GM12801 (cell line): ENCODE measurements around the gene NHS.

Experiments
- CTCF ChIP-seq: IDR thresholded peaks from one replicate; pipeline ENCODE4 v1.5.1; 2011; ENCODE audit warnings: control low read depth; ENCODE audit not compliant: insufficient read length; ENCODE audit errors: extremely low read depth

Gene NHS

GRCh38 chrX:17473021-17473420, 98.0 kb downstream of the NHS start:
- TF ChIP-seq CTCF: no peak

- no peak for TF ChIP-seq CTCF
Observed at GRCh38 chrX:17474892-17475291, 99.9 kb downstream of the NHS start.

DNA sequence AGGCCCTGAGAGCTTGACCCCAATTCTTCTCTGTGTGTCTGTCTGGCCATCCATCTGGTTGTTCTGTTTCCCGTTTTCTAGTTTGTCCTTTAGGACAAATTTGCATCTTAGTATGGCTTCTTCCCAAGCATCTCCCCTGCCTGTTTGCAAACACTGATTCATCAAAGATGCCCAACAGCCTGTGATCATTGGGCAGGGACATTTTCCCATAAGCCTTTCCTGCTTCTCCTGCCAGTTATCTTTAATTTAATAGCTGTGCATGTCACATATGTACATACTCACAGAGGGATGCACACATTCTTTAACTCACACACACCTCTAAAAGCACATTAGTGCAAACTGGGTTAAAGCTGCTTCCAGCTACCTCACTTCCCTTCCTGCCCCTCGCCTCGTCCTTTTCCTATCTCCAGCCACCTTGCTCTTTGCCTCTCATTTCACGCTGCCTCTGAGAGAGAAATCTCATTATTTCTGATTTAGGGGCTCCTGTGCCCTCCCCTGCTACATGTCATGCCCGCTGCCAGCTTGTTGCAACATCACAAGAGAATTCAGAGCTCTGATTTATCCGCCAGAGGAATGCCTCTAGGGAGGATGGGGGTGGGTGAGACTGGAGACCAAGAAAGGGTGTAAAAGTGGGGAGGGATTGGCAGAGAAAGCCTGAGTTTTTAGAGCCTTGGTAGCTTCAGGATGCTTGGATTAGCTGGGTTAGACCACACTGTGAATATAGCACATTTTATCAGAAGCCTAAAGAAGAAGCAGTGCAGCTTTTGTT, 100.6 kb downstream of the NHS start:
- no peak for TF ChIP-seq CTCF

DNA sequence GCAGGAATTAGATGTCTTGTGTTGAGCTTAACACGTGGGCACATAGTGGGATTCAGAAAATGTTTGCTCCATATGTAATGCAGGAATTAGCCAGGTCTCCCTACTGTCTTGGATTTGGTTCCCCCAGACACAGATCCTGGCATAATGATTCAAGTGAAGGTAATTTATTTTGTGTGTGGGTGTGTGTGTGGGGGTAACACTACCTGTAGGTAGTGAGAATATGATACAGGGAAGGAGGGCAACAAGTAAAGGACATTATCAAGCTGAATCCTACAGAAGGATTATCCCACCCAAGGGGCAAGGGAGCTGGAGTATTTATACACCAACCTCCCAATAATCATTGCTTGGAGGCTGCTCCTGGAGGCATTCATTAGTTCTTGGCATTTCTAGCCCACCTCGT, 101.4 kb downstream of the NHS start:
- no peak for TF ChIP-seq CTCF

- TF ChIP-seq CTCF: no peak
Observed at GRCh38 chrX:17481086-17481485, 106.1 kb downstream of the NHS start.

DNA sequence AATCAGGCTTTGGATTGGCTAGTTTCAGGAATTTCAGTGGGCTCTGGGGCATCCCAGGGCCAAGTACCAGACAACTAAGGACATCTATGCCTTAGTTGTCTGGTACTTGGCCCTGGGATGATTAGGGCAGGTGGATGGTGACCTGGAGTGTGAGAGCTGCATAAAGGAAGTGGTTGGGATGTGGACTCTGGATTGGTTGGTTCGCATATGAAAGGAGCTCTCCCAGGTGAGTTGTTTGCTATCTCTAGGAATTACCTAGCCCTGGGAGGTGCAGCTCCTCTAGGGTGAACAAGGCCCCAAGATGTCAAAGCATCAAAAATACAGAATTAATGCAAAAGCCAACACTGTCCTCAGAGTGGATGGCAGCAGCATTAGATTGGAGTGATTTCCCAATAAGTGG, 109.6 kb downstream of the NHS start:
- TF ChIP-seq CTCF: no peak

DNA sequence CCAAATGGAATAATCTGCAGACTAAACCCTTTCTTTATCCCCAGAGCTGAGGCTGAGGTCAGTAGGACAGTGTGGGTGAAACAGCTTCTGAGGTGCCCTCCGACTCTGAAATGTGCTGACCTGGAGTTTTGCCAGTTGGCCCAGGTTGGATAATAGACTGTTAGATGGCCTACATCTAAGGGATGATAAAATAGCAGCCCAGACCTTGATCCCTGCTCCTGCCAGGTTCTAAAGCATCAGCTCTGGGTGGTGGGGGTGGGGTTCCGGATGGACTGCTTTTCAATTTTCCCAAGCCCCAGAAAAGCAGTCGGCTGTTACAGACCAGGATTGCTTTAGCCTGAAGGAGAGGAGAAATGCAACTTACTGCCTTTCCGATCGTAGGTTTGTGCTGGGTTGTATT, 110.4 kb downstream of the NHS start:
- TF ChIP-seq CTCF: no peak
